ENCODE data around the gene DOCK1.

Gene DOCK1

DNA sequence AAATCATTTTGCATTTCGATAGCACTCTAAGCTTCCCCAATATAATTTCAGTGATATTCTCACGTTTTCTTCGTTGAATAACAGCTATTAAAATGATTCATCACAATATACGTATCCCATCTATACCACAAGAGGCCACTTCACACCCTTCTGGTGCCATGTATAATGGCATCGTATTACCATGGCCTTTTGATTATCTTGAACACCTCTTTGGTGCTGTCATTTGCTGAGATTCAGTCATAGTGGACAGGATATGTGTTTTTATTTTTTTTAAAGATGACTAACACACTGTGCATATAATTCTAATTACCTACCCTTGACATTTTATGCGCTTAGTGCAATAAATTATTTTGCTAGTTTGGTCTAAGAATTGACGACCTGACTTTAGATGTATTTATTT lies 297.8 kb downstream of the DOCK1 start:
- H3K4me2 ChIP-seq (ENCODE audit: insufficient read depth, low read length): no peak overlapping the region
- no peaks in the 10 kb centered on the region for H3K4me1 ChIP-seq (ENCODE audit: insufficient read depth, low read length)
- TF ChIP-seq CTCF (IDR thresholded peaks at IDR 0.05; ENCODE audit: borderline replicate concordance, extremely low read depth, low read length, poor library complexity, severe bottlenecking) (no peak), EZH2 (IDR thresholded peaks at IDR 0.05; ENCODE audit: borderline replicate concordance, low read depth, low read length, severe bottlenecking) (no peak)
- H2AFZ ChIP-seq (ENCODE audit: low read depth, low read length): no peak overlapping the region
- H4K20me1 ChIP-seq (ENCODE audit: insufficient read depth, low read length): no peaks in the 10 kb centered on the region
- H3K4me3 ChIP-seq (ENCODE audit: low read depth in 1 of 2, low read length in 2 of 2): no peak overlapping the region
- H3K9ac ChIP-seq (ENCODE audit: low read depth, low read length): no peak overlapping the region
- H3K79me2 ChIP-seq (ENCODE audit: insufficient read depth, low read length): no peaks in the 10 kb centered on the region
- no peak overlapping the region for H3K27ac ChIP-seq (ENCODE audit: low read length)
- H3K36me3 ChIP-seq (ENCODE audit: insufficient read depth, low read length): no peaks in the 10 kb centered on the region
- H3K27me3 ChIP-seq (ENCODE audit: insufficient read depth, low read length, poor library complexity): no peaks in the 10 kb centered on the region
- DNase-seq (no peak), ATAC-seq (ENCODE audit: insufficient read depth, low read depth) (no peak)
- no peaks in the 10 kb centered on the region for H3K9me3 ChIP-seq (ENCODE audit: insufficient read depth, low read length, severe bottlenecking)

DNA sequence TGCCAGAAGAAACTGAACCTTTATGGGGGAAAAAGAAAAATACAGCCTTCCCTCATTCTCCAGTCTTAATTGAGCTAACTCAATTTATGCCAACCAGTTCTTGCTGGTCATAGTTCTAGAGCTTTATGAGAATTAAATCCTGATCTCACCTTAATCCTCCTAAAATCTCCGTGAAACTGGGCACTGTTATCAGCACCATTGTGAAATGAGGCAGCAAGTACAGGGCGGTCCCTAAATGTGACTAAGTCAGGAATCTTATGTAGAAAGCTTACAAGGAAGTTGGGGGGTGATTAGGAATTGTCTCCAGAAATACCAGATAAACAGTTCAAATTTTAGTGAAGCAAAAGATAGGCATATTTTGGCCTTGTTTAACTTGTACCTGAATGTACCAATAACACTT lies 301.9 kb downstream of the DOCK1 start:
- Histone ChIP-seq H3K4me3 (ENCODE audit: low read depth in 1 of 2, low read length in 2 of 2) (no peak overlapping the region), H2AFZ (ENCODE audit: low read depth, low read length) (no peak overlapping the region), H3K27me3 (ENCODE audit: insufficient read depth, low read length, poor library complexity) (no peaks in the 10 kb centered on the region), H3K9ac (ENCODE audit: low read depth, low read length) (no peak overlapping the region), H3K36me3 (ENCODE audit: insufficient read depth, low read length) (no peaks in the 10 kb centered on the region), H3K79me2 (ENCODE audit: insufficient read depth, low read length) (no peaks in the 10 kb centered on the region), H3K4me1 (ENCODE audit: insufficient read depth, low read length) (no peaks in the 10 kb centered on the region), H3K4me2 (ENCODE audit: insufficient read depth, low read length) (no peak overlapping the region), H4K20me1 (ENCODE audit: insufficient read depth, low read length) (no peaks in the 10 kb centered on the region), H3K27ac (ENCODE audit: low read length) (no peak overlapping the region), H3K9me3 (ENCODE audit: insufficient read depth, low read length, severe bottlenecking) (no peaks in the 10 kb centered on the region)
- DNase-seq: no peak
- TF ChIP-seq CTCF (IDR thresholded peaks at IDR 0.05; ENCODE audit: borderline replicate concordance, extremely low read depth, low read length, poor library complexity, severe bottlenecking): no peak
- no peak for TF ChIP-seq EZH2 (IDR thresholded peaks at IDR 0.05; ENCODE audit: borderline replicate concordance, low read depth, low read length, severe bottlenecking)
- ATAC-seq (ENCODE audit: insufficient read depth, low read depth): no peak

- no peak overlapping the region for H2AFZ ChIP-seq (ENCODE audit: low read depth, low read length)
- H3K4me1 ChIP-seq (ENCODE audit: insufficient read depth, low read length): no peaks in the 10 kb centered on the region
- H3K4me2 ChIP-seq (ENCODE audit: insufficient read depth, low read length): no peak overlapping the region
- H3K79me2 ChIP-seq (ENCODE audit: insufficient read depth, low read length): no peaks in the 10 kb centered on the region
- no peak overlapping the region for H3K4me3 ChIP-seq (ENCODE audit: low read depth in 1 of 2, low read length in 2 of 2)
- no peaks in the 10 kb centered on the region for H3K27me3 ChIP-seq (ENCODE audit: insufficient read depth, low read length, poor library complexity)
- no peak overlapping the region for H3K9ac ChIP-seq (ENCODE audit: low read depth, low read length)
- TF ChIP-seq CTCF (IDR thresholded peaks at IDR 0.05; ENCODE audit: borderline replicate concordance, extremely low read depth, low read length, poor library complexity, severe bottlenecking) (no peak), EZH2 (IDR thresholded peaks at IDR 0.05; ENCODE audit: borderline replicate concordance, low read depth, low read length, severe bottlenecking) (no peak)
- H4K20me1 ChIP-seq (ENCODE audit: insufficient read depth, low read length): no peaks in the 10 kb centered on the region
- H3K36me3 ChIP-seq (ENCODE audit: insufficient read depth, low read length): no peaks in the 10 kb centered on the region
- H3K27ac ChIP-seq (ENCODE audit: low read length): no peak overlapping the region
- no peaks in the 10 kb centered on the region for H3K9me3 ChIP-seq (ENCODE audit: insufficient read depth, low read length, severe bottlenecking)
- DNase-seq (no peak), ATAC-seq (ENCODE audit: insufficient read depth, low read depth) (no peak)
Observed at GRCh38 chr10:127210936-127211466, 305.8 kb downstream of the DOCK1 start.

DNA sequence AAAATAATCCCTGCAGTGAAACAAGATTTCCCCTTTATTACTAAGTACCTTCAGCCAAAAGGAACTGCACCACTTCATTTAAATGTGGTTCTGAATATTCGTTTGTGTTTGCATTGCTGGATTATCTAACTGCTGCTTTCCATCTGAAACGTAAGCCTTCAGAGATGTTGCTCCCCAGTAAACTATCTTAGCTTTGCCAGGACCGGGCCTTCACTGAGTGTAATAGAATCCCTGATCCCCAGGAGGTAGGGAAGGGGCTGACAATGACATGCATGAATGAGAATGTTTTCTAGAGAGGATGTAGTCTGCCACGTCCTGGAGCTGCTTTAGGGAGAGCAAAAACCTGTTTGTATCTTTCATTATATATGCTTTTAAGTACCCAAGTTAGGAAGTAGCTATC lies 310.6 kb downstream of the DOCK1 start:
- no peaks in the 10 kb centered on the region for H3K4me1 ChIP-seq (ENCODE audit: insufficient read depth, low read length)
- TF ChIP-seq CTCF (IDR thresholded peaks at IDR 0.05; ENCODE audit: borderline replicate concordance, extremely low read depth, low read length, poor library complexity, severe bottlenecking) (no peak), EZH2 (IDR thresholded peaks at IDR 0.05; ENCODE audit: borderline replicate concordance, low read depth, low read length, severe bottlenecking) (no peak)
- H3K36me3 ChIP-seq (ENCODE audit: insufficient read depth, low read length): no peaks in the 10 kb centered on the region
- H4K20me1 ChIP-seq (ENCODE audit: insufficient read depth, low read length): no peaks in the 10 kb centered on the region
- no peak for ATAC-seq (ENCODE audit: insufficient read depth, low read depth)
- H3K27me3 ChIP-seq (ENCODE audit: insufficient read depth, low read length, poor library complexity): no peaks in the 10 kb centered on the region
- no peak overlapping the region for H3K27ac ChIP-seq (ENCODE audit: low read length)
- no peak overlapping the region for H3K4me3 ChIP-seq (ENCODE audit: low read depth in 1 of 2, low read length in 2 of 2)
- no peak for DNase-seq
- no peaks in the 10 kb centered on the region for H3K79me2 ChIP-seq (ENCODE audit: insufficient read depth, low read length)
- no peak overlapping the region for H3K4me2 ChIP-seq (ENCODE audit: insufficient read depth, low read length)
- no peak overlapping the region for H2AFZ ChIP-seq (ENCODE audit: low read depth, low read length)
- H3K9ac ChIP-seq (ENCODE audit: low read depth, low read length): no peak overlapping the region
- no peaks in the 10 kb centered on the region for H3K9me3 ChIP-seq (ENCODE audit: insufficient read depth, low read length, severe bottlenecking)

Data from DND-41 (cell line).